GM19025 (cell line): ENCODE data around the gene PVR.
"Not testable (repeated sequence)": the region's sequence is repeated elsewhere in the genome, so short reads cannot be mapped to it uniquely, and the experiment has no call there.

Source experiments
- ATAC-seq: cut with Tn5 transposase; IDR thresholded peaks from one replicate; pipeline ENCODE4 v1.9.1; 2021; ENCODE audit warnings: mild to moderate bottlenecking, low read depth, moderate library complexity; ENCODE audit not compliant: unreplicated experiment

Gene PVR, protein sequence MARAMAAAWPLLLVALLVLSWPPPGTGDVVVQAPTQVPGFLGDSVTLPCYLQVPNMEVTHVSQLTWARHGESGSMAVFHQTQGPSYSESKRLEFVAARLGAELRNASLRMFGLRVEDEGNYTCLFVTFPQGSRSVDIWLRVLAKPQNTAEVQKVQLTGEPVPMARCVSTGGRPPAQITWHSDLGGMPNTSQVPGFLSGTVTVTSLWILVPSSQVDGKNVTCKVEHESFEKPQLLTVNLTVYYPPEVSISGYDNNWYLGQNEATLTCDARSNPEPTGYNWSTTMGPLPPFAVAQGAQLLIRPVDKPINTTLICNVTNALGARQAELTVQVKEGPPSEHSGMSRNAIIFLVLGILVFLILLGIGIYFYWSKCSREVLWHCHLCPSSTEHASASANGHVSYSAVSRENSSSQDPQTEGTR

DNA sequence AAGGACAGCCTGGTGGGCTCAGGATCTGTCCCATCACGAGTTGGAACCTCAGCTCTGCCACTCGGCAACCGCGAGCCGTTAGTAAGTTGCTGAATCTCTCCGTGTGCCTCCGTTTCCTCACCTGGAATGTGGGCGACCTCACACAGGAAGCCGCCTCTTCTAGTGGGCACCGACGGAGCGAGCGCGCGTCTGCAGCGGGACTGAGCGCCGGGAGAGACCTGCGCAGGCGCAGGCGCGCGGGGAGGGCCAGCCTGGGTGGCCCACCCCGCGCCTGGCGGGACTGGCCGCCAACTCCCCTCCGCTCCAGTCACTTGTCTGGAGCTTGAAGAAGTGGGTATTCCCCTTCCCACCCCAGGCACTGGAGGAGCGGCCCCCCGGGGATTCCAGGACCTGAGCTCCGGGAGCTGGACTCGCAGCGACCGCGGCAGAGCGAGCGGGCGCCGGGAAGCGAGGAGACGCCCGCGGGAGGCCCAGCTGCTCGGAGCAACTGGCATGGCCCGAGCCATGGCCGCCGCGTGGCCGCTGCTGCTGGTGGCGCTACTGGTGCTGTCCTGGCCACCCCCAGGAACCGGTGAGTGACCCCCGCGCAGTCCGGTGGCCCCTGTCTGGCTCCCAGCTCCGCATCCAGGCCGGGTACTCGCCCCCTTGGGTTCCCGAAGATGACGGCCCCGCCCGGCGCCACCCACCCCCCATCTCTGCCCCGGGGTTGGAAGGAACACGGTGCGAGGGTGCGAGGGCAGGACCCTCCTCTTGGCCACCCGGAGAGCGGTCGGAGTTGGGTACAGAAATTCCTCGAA lies at the start of gene PVR:
PVR (plus strand) TSS at position 306 of the 797 bp plus-strand sequence; CDS start at position 493, 187 bp downstream.
- ATAC-seq: no peak

DNA sequence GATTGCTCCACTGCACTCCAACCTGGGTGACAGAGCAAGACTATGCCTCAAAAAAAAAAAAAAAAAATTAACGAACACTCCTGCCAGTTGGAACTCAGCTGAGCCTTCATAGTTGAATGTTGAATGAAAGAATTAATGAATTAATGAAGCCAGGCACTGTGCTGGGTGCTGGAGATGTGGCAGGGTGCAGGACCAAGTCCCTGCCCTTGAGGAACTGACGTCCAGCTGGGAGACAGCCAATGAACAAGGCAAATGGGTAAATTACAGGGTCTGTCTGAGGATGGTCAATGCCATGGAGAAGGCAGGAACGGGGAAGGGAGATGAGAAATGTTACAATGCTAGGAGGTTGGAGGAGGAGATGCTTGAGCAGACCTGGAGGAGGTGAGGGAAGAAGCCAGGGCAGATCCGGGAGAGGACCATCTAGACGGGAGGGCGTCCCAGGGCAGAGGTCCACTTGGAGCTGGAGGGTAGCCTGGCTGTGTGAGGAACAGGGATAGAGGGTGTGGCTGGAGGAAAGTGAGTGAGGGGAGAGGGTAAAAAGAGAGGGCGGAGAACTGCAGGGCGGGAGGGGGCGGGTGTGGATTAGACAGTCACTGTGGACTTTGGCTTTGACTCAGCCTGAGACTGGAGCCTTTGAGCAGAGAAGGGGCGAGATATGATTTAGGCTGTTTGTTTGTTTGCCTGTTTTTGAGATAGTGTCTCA lies 47.1 kb upstream of the PVR start:
- no peak for ATAC-seq

DNA sequence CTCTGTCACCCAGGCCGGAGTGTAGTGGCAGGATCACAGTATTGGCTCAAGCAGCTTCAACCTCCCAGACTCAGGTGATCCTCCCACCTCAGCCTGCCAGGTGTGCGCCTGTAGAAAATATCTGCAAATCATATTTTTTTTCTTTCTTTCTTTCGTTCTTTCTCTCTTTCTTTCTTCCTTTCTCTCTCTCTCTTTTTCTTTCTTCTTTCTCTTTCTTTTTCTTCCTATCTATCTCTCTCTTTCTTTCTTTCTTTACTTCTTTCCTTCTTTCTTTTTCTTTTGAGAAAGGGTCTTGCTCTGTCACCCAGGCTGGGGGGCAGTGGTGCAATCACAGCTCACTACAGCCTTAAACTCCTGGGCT lies 46.6 kb upstream of the PVR start:
- no peak for ATAC-seq

- ATAC-seq: no peak
These were observed 45.4 kb upstream of the PVR start for GRCh38 chr19:44598355-44598754.

DNA sequence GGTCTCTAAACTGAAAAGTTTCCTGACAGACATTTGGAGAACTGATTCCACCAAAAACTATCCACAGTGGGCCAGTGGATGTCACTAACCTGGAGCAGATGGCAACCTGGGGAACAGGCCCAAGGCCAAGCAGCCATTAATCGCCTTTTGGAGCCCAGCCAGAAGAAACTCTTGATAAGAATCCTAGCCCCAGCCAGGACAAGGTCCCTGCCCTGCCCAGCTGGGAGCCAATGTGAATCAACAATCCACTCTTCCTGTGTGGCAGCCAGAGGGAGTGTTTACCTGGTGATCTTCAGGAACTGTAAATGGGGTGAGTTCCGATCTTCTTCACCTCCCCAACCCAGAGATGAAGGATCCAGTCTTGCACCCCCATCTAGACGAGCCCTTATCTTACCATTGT lies 44.8 kb upstream of the PVR start:
- no peak for ATAC-seq

DNA sequence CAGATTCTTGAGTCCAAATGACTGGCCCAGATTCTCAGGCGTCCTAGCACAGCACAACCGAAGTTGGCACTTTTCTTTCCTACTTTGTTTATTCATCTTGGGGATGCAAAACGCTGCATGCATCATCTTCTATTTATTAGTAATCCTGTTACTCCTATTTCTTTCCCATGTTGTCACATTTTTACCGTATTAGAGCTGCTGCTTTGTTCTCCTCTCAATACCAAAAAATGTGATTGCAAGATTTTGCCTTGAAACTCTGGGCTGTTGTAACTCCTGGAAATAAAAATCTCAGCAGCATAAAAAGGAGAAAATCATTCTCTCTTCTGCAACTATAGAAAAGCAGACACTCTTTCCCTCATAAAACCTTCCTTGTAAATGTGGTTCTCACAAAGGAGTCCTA lies 43.2 kb upstream of the PVR start:
- no peak for ATAC-seq

GRCh38 chr19:44602081-44602480 lies 41.6 kb upstream of the PVR start:
- no peak for ATAC-seq

- no peak for ATAC-seq
These were observed 40.3 kb upstream of the PVR start for GRCh38 chr19:44603201-44603945.

GRCh38 chr19:44604241-44604640 lies 39.5 kb upstream of the PVR start:
- no peak for ATAC-seq

DNA sequence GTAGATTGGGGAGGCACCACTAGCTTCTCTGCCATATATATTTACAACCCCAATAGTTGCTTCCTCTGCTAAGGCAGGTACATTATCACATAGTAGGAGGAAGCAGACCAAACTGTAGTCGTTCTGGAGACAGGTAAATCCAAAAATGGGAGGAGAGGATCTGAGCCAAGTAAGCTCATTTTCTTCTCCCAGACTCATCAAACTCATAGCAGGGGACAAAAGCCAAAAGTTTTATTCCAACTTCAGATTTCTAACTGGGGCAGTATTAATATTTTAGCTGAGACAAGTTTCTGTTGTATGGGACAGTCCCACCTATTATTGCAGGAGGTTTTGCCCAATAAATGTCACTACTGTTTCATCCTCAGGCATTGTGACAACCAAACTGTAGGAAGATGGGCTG lies 38.2 kb upstream of the PVR start:
- no peak for ATAC-seq

DNA sequence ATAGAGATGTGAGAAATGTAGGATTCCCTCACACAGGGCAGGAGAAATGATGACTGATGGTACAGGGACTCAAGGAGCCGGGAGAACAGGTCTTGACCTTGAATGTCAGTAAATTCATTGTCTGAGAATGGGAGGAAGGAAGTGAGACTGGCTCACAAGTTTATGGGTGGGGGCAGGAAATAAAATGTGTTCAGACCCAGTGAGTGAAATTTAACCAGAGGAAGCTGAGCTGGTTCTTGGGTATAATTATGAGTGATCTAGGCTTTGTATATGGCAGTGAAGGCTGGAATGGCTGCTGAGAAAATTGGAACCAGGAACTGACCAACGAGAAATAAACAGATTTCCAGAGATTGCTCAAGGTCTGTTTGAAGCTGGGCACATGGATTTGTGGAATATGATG lies 36.7 kb upstream of the PVR start:
- ATAC-seq: no peak

GRCh38 chr19:44607917-44608316 lies 35.8 kb upstream of the PVR start:
- ATAC-seq: no peak

- no peak for ATAC-seq
These were observed 35.3 kb upstream of the PVR start for GRCh38 chr19:44608391-44608821.

GRCh38 chr19:44609219-44609618 lies 34.5 kb upstream of the PVR start:
- ATAC-seq: no peak

DNA sequence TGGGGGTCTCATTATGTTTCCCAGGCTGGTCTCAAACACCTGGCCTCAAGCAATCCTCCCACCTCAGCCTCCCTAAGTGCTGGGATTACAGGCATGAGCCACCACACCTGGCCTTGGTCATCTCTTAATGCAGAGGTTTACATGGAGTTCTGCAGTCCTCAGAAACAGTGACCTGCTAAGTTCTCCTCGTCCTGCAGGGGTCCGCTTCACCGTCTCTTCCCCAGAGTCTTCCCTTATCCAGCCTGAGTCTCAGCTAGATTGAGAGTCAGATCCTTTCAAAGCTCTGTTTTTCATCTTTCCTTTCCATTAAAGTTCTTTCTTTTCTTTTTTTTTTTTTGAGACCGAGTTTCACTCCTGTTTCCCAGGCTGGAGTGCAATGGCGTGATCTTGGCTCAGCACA lies 33.2 kb upstream of the PVR start:
- ATAC-seq: not testable (repeated sequence)

GRCh38 chr19:44611812-44612295 lies 31.9 kb upstream of the PVR start:
- ATAC-seq: no peak

DNA sequence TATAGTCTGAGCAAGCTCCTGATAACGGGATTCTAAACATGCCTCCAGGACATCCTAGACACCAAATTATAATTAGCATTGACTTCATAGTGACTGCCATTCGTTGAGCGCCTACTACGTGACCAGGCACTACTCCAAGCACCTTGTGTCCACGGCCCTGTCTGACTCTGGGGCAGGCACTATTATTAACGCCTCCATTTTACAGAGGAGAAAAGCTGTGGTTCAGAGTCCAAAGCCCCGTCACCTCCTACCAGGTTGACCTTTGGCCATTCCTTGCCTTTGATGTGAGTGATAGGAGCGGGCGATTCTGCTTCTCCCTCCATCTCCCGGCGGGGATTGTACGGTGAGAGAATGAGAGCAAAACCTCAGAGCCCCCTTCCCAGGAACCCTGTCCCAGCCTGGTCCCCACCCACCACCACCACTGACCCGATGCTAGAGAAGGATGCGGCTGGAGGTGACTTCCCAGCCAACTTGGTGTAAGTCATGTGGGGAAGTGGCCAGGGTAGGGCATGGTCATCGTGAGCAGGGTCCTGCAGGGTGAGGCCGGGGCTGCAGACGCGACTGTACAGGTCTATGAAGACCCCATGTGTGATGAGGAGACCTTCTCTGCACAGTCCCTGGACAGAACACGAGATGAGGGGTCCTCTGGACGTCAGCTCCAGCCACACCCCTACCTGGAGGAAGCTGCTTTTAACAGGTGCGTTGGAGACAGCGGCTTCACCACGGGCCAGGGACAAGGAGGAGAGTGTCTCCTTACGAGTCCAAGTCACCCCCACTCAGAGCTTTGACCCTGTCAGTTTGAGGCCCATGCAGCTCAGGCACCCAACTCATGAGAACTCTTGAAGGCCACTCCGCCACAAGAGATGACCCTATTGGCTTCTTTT lies 30.2 kb upstream of the PVR start, which contains the start of gene IGSF23:
IGSF23 (plus strand) TSS at position 269 of the 884 bp plus-strand sequence; CDS start at position 352, 83 bp downstream.
- no peak for ATAC-seq

DNA sequence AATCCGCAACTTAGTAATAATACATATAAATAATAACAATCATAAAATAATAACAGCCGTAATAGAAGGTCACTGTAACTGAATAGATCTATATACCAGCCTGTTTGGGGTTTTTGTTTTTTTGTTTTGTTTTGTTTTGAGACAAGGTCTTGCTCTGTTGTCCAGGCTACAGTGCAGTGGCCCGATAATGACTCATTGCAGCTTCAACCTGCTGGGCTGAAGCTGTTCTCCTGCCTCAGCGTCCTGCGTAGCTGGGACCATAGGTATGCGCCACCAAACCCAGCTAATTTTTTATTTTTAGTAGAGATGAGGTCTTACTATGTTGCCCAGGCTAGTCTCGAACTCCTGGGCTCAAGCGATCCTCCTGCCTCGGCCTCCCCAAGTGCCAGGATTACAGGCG lies 29.4 kb upstream of the PVR start:
- no peak for ATAC-seq

- ATAC-seq: no peak
These were observed 27.9 kb upstream of the PVR start for GRCh38 chr19:44615863-44616247.
